Measurements from ENCODE around the gene PCDHA10.

DNA sequence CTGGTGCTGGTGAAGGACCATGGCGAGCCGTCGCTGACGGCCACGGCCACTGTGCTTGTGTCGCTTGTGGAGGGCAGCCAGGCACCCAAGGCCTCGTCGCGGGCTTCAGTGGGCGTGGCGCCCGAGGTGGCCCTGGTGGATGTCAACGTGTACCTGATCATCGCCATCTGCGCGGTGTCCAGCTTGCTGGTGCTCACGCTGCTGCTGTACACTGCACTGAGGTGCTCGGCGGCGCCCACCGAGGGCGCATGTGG is 2.2 kb downstream of the PCDHA10 start:
- TF ChIP-seq SMC3 (IDR thresholded peaks at IDR 0.05; ENCODE audit: low read depth, low read length) = no peak
- TF ChIP-seq, protein P1, sequence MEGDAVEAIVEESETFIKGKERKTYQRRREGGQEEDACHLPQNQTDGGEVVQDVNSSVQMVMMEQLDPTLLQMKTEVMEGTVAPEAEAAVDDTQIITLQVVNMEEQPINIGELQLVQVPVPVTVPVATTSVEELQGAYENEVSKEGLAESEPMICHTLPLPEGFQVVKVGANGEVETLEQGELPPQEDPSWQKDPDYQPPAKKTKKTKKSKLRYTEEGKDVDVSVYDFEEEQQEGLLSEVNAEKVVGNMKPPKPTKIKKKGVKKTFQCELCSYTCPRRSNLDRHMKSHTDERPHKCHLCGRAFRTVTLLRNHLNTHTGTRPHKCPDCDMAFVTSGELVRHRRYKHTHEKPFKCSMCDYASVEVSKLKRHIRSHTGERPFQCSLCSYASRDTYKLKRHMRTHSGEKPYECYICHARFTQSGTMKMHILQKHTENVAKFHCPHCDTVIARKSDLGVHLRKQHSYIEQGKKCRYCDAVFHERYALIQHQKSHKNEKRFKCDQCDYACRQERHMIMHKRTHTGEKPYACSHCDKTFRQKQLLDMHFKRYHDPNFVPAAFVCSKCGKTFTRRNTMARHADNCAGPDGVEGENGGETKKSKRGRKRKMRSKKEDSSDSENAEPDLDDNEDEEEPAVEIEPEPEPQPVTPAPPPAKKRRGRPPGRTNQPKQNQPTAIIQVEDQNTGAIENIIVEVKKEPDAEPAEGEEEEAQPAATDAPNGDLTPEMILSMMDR (IDR thresholded peaks at IDR 0.05) = no peak
- no peak for TF ChIP-seq TCF12 (IDR thresholded peaks at IDR 0.05)
- TF ChIP-seq RFX5 (IDR thresholded peaks at IDR 0.05; ENCODE audit: low read length) = no peak
- TF ChIP-seq YY1 (IDR thresholded peaks at IDR 0.05; ENCODE audit: low read depth) = no peak
- no peak for TF ChIP-seq RAD21 (IDR thresholded peaks at IDR 0.05; ENCODE audit: low read length)
- TF ChIP-seq, protein P2, sequence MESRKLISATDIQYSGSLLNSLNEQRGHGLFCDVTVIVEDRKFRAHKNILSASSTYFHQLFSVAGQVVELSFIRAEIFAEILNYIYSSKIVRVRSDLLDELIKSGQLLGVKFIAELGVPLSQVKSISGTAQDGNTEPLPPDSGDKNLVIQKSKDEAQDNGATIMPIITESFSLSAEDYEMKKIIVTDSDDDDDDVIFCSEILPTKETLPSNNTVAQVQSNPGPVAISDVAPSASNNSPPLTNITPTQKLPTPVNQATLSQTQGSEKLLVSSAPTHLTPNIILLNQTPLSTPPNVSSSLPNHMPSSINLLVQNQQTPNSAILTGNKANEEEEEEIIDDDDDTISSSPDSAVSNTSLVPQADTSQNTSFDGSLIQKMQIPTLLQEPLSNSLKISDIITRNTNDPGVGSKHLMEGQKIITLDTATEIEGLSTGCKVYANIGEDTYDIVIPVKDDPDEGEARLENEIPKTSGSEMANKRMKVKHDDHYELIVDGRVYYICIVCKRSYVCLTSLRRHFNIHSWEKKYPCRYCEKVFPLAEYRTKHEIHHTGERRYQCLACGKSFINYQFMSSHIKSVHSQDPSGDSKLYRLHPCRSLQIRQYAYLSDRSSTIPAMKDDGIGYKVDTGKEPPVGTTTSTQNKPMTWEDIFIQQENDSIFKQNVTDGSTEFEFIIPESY (IDR thresholded peaks at IDR 0.05; ENCODE audit: borderline replicate concordance, low read depth) = no peak
- TF ChIP-seq RXRA (IDR thresholded peaks at IDR 0.05; ENCODE audit: borderline replicate concordance, low read depth) = no peak
- TF ChIP-seq, protein P3, sequence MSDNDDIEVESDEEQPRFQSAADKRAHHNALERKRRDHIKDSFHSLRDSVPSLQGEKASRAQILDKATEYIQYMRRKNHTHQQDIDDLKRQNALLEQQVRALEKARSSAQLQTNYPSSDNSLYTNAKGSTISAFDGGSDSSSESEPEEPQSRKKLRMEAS (IDR thresholded peaks at IDR 0.05; ENCODE audit: low read depth) = no peak
- no peak for TF ChIP-seq POLR2AphosphoS5 (IDR thresholded peaks at IDR 0.05; ENCODE audit: low read depth, low read length)
- TF ChIP-seq MEF2A (IDR thresholded peaks at IDR 0.05; ENCODE audit: borderline replicate concordance, low read depth) = no peak
- TF ChIP-seq, protein P4, sequence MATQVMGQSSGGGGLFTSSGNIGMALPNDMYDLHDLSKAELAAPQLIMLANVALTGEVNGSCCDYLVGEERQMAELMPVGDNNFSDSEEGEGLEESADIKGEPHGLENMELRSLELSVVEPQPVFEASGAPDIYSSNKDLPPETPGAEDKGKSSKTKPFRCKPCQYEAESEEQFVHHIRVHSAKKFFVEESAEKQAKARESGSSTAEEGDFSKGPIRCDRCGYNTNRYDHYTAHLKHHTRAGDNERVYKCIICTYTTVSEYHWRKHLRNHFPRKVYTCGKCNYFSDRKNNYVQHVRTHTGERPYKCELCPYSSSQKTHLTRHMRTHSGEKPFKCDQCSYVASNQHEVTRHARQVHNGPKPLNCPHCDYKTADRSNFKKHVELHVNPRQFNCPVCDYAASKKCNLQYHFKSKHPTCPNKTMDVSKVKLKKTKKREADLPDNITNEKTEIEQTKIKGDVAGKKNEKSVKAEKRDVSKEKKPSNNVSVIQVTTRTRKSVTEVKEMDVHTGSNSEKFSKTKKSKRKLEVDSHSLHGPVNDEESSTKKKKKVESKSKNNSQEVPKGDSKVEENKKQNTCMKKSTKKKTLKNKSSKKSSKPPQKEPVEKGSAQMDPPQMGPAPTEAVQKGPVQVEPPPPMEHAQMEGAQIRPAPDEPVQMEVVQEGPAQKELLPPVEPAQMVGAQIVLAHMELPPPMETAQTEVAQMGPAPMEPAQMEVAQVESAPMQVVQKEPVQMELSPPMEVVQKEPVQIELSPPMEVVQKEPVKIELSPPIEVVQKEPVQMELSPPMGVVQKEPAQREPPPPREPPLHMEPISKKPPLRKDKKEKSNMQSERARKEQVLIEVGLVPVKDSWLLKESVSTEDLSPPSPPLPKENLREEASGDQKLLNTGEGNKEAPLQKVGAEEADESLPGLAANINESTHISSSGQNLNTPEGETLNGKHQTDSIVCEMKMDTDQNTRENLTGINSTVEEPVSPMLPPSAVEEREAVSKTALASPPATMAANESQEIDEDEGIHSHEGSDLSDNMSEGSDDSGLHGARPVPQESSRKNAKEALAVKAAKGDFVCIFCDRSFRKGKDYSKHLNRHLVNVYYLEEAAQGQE (IDR thresholded peaks at IDR 0.05; ENCODE audit: low read depth, low read length) = no peak
- TF ChIP-seq, protein P5, sequence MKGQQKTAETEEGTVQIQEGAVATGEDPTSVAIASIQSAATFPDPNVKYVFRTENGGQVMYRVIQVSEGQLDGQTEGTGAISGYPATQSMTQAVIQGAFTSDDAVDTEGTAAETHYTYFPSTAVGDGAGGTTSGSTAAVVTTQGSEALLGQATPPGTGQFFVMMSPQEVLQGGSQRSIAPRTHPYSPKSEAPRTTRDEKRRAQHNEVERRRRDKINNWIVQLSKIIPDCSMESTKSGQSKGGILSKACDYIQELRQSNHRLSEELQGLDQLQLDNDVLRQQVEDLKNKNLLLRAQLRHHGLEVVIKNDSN (IDR thresholded peaks at IDR 0.05; ENCODE audit: borderline replicate concordance, low read depth) = no peak
- no peak for TF ChIP-seq EZH2phosphoT487 (IDR thresholded peaks at IDR 0.05; ENCODE audit: borderline replicate concordance, low read depth)

Data from SK-N-SH (cell line).